ENCODE results near the gene CFHR4.
"Not testable (repeated sequence)": the region's sequence is repeated elsewhere in the genome, so short reads cannot be mapped to it uniquely, and the experiment has no call there.

Gene CFHR4

GRCh38 chr1:196941474-196941873 is 53.6 kb downstream of the CFHR4 start:
- DNase-seq (ENCODE audit: low read depth in 2 of 2), result not testable (repeated sequence)

- DNase-seq (ENCODE audit: low read depth in 2 of 2), result not testable (repeated sequence)
These were observed 55.7 kb downstream of the CFHR4 start, which contains the start of gene CFHR2 for GRCh38 chr1:196943568-196943967. Gene CFHR2 (plus strand): TSS chr1:196943738. CDS start chr1:196943881, 143 bp downstream.

- no peak for DNase-seq (ENCODE audit: low read depth in 2 of 2)
These were observed 64.0 kb downstream of the CFHR4 start for GRCh38 chr1:196951711-196952394.

- no peak for DNase-seq (ENCODE audit: low read depth in 2 of 2)
These were observed 66.9 kb downstream of the CFHR4 start for GRCh38 chr1:196954778-196955177.

GRCh38 chr1:196955926-196956325 is 68.1 kb downstream of the CFHR4 start:
- no peak for DNase-seq (ENCODE audit: low read depth in 2 of 2)

GRCh38 chr1:196960854-196961253 is 73.0 kb downstream of the CFHR4 start:
- DNase-seq (ENCODE audit: low read depth in 2 of 2), result no peak
